ENCODE data around the gene KY. TPM values are rescaled to one million over a fixed set of nuclear protein-coding genes. Genes with fewer than 3 reads are reported as not detected.

Gene KY
- polyA plus RNA-seq, 2 of the 4 experiments (the other 2 are of a cell fraction), result 0.04 to 0.05 TPM

- Histone ChIP-seq H3K27ac (no peak overlapping the region), H3K4me1 (no peaks in the 10 kb centered on the region), H3K4me2 (no peak overlapping the region), H3K4me3 (no peak overlapping the region), H3K9me3 (no peaks in the 10 kb centered on the region)
- ATAC-seq (no peak), FAIRE-seq (no peak), DNase-seq (ENCODE audit: low read depth in 1 of 2, low spot score in 1 of 2) (no peak)
- POLR2A ChIA-PET, result no interaction called here
- WGBS (ENCODE audit: missing lambda C conversion rate), result 33% methylated on average over 4 of the region's 4 CpGs
- TF ChIP-seq TP53 (CRISPR knock-in tag; IDR thresholded peaks at IDR 0.05) (no peak), RFX5 (IDR thresholded peaks at IDR 0.05) (no peak), HMGXB4 (CRISPR knock-in tag; IDR thresholded peaks at IDR 0.05; ENCODE audit: borderline replicate concordance) (no peak), JUNB (IDR thresholded peaks at IDR 0.05) (no peak), NR3C1 (IDR thresholded peaks at IDR 0.05) (no peak), HEYL (CRISPR knock-in tag; IDR thresholded peaks at IDR 0.05) (no peak), GATA3 (IDR thresholded peaks at IDR 0.05; ENCODE audit: borderline replicate concordance) (no peak), MYC (IDR thresholded peaks at IDR 0.05; ENCODE audit: borderline replicate concordance, low read length) (no peak), ELK1 (IDR thresholded peaks at IDR 0.05; ENCODE audit: low read depth, low read length) (no peak), EP300 (IDR thresholded peaks at IDR 0.05) (no peak), MAFK (IDR thresholded peaks at IDR 0.05; ENCODE audit: partially characterized antibody) (no peak), ATOH8 (CRISPR knock-in tag; IDR thresholded peaks at IDR 0.05; ENCODE audit: low read depth) (no peak)
- CTCF ChIA-PET, result interaction anchor here (4.4 kb wide), 1 partner anchor 12 kb away, joined by 21 read pairs; no protein-coding TSS in a partner anchor
Measured at GRCh38 chr3:134603480-134603879, 47.3 kb downstream of the KY start.

GRCh38 chr3:134602440-134602814 lies 48.4 kb downstream of the KY start:
- no peak overlapping the region for H3K27ac ChIP-seq
- no peaks in the 10 kb centered on the region for H3K4me1 ChIP-seq
- WGBS (ENCODE audit: missing lambda C conversion rate), result 81% methylated on average over 6 of the region's 6 CpGs
- ChIA-PET POLR2A (no interaction called here), CTCF (interaction anchor here (0.6 to 4.4 kb wide), 6 partner anchors 13 to 1316 kb away, joined by 3 to 21 read pairs (median 4); no protein-coding TSS in a partner anchor)
- TF ChIP-seq ESRRA (IDR thresholded peaks at IDR 0.05; ENCODE audit: borderline replicate concordance, low read length) (no peak), HOXA7 (CRISPR knock-in tag; IDR thresholded peaks at IDR 0.05) (no peak), RARB (CRISPR knock-in tag; IDR thresholded peaks at IDR 0.05) (no peak), SREBF2 (IDR thresholded peaks at IDR 0.05) (no peak), CEBPB (IDR thresholded peaks at IDR 0.05) (no peak), NR3C1 (IDR thresholded peaks at IDR 0.05) (no peak), EHMT2 (IDR thresholded peaks at IDR 0.05; ENCODE audit: low read depth) (no peak), FOSB (CRISPR knock-in tag; IDR thresholded peaks at IDR 0.05) (no peak), EP300 (IDR thresholded peaks at IDR 0.05) (no peak), PHF8 (IDR thresholded peaks at IDR 0.05; ENCODE audit: borderline replicate concordance, low read depth) (no peak), GATA3 (IDR thresholded peaks at IDR 0.05; ENCODE audit: borderline replicate concordance) (no peak), EHF (CRISPR knock-in tag; IDR thresholded peaks at IDR 0.05) (no peak), PBX3 (IDR thresholded peaks at IDR 0.05) (no peak), ZSCAN20 (CRISPR knock-in tag; IDR thresholded peaks at IDR 0.05) (no peak), KDM1A (IDR thresholded peaks at IDR 0.05; ENCODE audit: low read depth) (no peak), CTCF (IDR thresholded peaks at IDR 0.05) (no peak)
- ATAC-seq (no peak), FAIRE-seq (no peak), DNase-seq (ENCODE audit: low read depth in 1 of 2, low spot score in 1 of 2) (no peak)
- no peak overlapping the region for H3K4me2 ChIP-seq
- H3K9me3 ChIP-seq, result no peaks in the 10 kb centered on the region
- no peak overlapping the region for H3K4me3 ChIP-seq
